IMR-90 (cell line): Measurements from ENCODE around the gene SLC29A3. TPM values are rescaled to one million over a fixed set of nuclear protein-coding genes. Genes with fewer than 3 reads are reported as not detected.

ENCODE experiments used
- ATAC-seq: fragments of 200-7000 bp; cut with Tn5 transposase; 2 replicates; pipeline ENCODE4 v1.9.1; 2020; ENCODE audit warnings: low read depth, mild to moderate bottlenecking, moderate library complexity
- BruUV-seq: library from RNA; stranded (reverse); fragments of 400-500 nt; replicated peaks from 2 replicates; lab custom pipeline; 2021; lab: Mats Ljungman, UMichigan
- CTCF ChIA-PET: fragments of 300-600 bp; formaldehyde crosslinking; extraction: SDS; loops from one replicate; lab custom pipeline; 2021; ENCODE audit warnings: antibody characterized with exemption; lab: Yijun Ruan, JAX
- POLR2A ChIA-PET: fragments of 300-600 bp; sonication (Branson Sonifier 250); formaldehyde crosslinking; loops from one replicate; lab custom pipeline; 2022; ENCODE audit warnings: antibody characterized with exemption; ENCODE audit not compliant: unreplicated experiment; lab: Charles Lee
- DNase-seq: peaks from one replicate; pipeline ENCODE4 v3.0.0; 2013
- H2AFZ ChIP-seq: replicated peaks from 2 replicates; pipeline ENCODE3; 2013; ENCODE audit warnings: low read length, mild to moderate bottlenecking; ENCODE audit not compliant: poor library complexity
- H2AK5ac ChIP-seq: 2 replicates; pipeline ENCODE4 v1.6.1; 2013; ENCODE audit warnings: low read depth, low read length, inconsistent platforms
- H2AK9ac ChIP-seq: replicated peaks from 2 replicates; pipeline ENCODE3; 2013; ENCODE audit warnings: mild to moderate bottlenecking, low read depth, low read length, moderate library complexity; ENCODE audit not compliant: poor library complexity
- H2BK120ac ChIP-seq: 2 replicates; pipeline ENCODE4 v1.6.1; 2013; ENCODE audit warnings: low read depth, low read length, inconsistent platforms
- H2BK15ac ChIP-seq: 3 replicates; pipeline ENCODE4 v1.6.1; 2013; ENCODE audit warnings: low read depth, low read length, inconsistent platforms
- H2BK20ac ChIP-seq: 2 replicates; pipeline ENCODE4 v1.6.1; 2013; ENCODE audit warnings: low read depth, mild to moderate bottlenecking, inconsistent platforms, low read length, moderate library complexity
- H2BK5ac ChIP-seq: 2 replicates; pipeline ENCODE4 v1.6.1; 2013; ENCODE audit warnings: mild to moderate bottlenecking, low read depth, low read length, inconsistent platforms; ENCODE audit not compliant: poor library complexity, severe bottlenecking
- H3K14ac ChIP-seq: replicated peaks from 2 replicates; pipeline ENCODE4 v1.6.1; 2013; ENCODE audit warnings: low read depth, low read length, inconsistent platforms
- H3K18ac ChIP-seq: 2 replicates; pipeline ENCODE4 v1.6.1; 2013; ENCODE audit warnings: low read depth, low read length, control low read depth
- H3K23ac ChIP-seq: 2 replicates; pipeline ENCODE4 v1.6.1; 2013; ENCODE audit warnings: low read depth, low read length, inconsistent platforms
- H3K27ac ChIP-seq: 2 replicates; pipeline ENCODE4 v1.5.1; 2013; ENCODE audit warnings: mild to moderate bottlenecking, control low read depth, low read length; ENCODE audit not compliant: insufficient read depth
- H3K27me3 ChIP-seq: 2 replicates; pipeline ENCODE4 v1.6.1; 2013; ENCODE audit warnings: low read length; ENCODE audit not compliant: control insufficient read depth, insufficient read depth
- H3K36me3 ChIP-seq: 2 replicates; pipeline ENCODE4 v1.6.1; 2013; ENCODE audit warnings: low read length, mixed read lengths; ENCODE audit not compliant: control insufficient read depth, insufficient read depth
- H3K4ac ChIP-seq: 2 replicates; pipeline ENCODE4 v1.6.1; 2013; ENCODE audit warnings: low read depth, low read length, inconsistent platforms
- H3K4me1 ChIP-seq: 2 replicates; pipeline ENCODE4 v1.6.1; 2013; ENCODE audit warnings: low read length, mixed read lengths; ENCODE audit not compliant: control insufficient read depth, insufficient read depth
- H3K4me2 ChIP-seq: 2 replicates; pipeline ENCODE4 v1.6.1; 2013; ENCODE audit warnings: low read depth, mild to moderate bottlenecking, control low read depth, low read length, moderate library complexity
- H3K4me3 ChIP-seq: 2 replicates; pipeline ENCODE4 v1.5.1; 2013; ENCODE audit warnings: low read depth, mild to moderate bottlenecking, control low read depth, low read length, moderate library complexity; ENCODE audit not compliant: insufficient read depth
- H3K56ac ChIP-seq: 2 replicates; pipeline ENCODE4 v1.6.1; 2013; ENCODE audit warnings: low read length, inconsistent platforms; ENCODE audit not compliant: insufficient read depth; ENCODE audit errors: extremely low read depth
- H3K79me1 ChIP-seq, 2 experiments: 2 replicates each; pipeline ENCODE4 v1.6.1; 2013; ENCODE audit warnings: low read length in 2 of 2, inconsistent platforms in 1 of 2, low read depth in 1 of 2
- H3K9ac ChIP-seq: 2 replicates; pipeline ENCODE4 v1.6.1; 2013; ENCODE audit warnings: low read depth, low read length, control low read depth
- H3K9me1 ChIP-seq: 2 replicates; pipeline ENCODE4 v1.6.1; 2013; ENCODE audit warnings: low read length, inconsistent platforms; ENCODE audit not compliant: insufficient read depth
- H3K9me3 ChIP-seq: 2 replicates; pipeline ENCODE4 v1.6.1; 2013; ENCODE audit warnings: low read length; ENCODE audit not compliant: control insufficient read depth, insufficient read depth
- H4K20me1 ChIP-seq: 2 replicates; pipeline ENCODE4 v1.6.1; 2013; ENCODE audit warnings: low read length, inconsistent platforms; ENCODE audit not compliant: insufficient read depth
- H4K5ac ChIP-seq: 2 replicates; pipeline ENCODE4 v1.6.1; 2013; ENCODE audit warnings: mild to moderate bottlenecking, low read depth, low read length, control low read depth
- H4K8ac ChIP-seq, 2 experiments: 2 replicates each; pipeline ENCODE4 v1.6.1; 2013; ENCODE audit warnings: low read depth in 2 of 2, low read length in 2 of 2, control low read depth in 1 of 2, inconsistent platforms in 1 of 2
- H4K91ac ChIP-seq: 2 replicates; pipeline ENCODE4 v1.6.1; 2013; ENCODE audit warnings: low read depth, low read length, inconsistent platforms; ENCODE audit not compliant: insufficient read depth
- BHLHE40 ChIP-seq: fragments of 150-350 bp; IDR thresholded peaks from 2 replicates; pipeline ENCODE4 v1.6.1; 2016; ENCODE audit warnings: mild to moderate bottlenecking, low read depth, low read length
- CEBPB ChIP-seq: IDR thresholded peaks from 2 replicates; pipeline ENCODE4 v1.6.1; 2012; ENCODE audit warnings: low read depth, low read length, improper control_type of control experiment
- CHD1 ChIP-seq: IDR thresholded peaks from 2 replicates; pipeline ENCODE4 v1.6.1; 2012; ENCODE audit warnings: low read depth, low read length, improper control_type of control experiment
- CTCF ChIP-seq: conservative IDR thresholded peaks from 2 replicates; pipeline ENCODE4 v1.5.1; 2012; ENCODE audit warnings: mild to moderate bottlenecking, low read depth, low read length, improper control_type of control experiment
- FOS ChIP-seq: fragments of 150-350 bp; IDR thresholded peaks from 2 replicates; pipeline ENCODE4 v1.6.1; 2016; ENCODE audit warnings: low read depth, low read length
- MAFK ChIP-seq: IDR thresholded peaks from 2 replicates; pipeline ENCODE4 v1.6.1; 2012; ENCODE audit warnings: low read depth, low read length, improper control_type of control experiment
- MAZ ChIP-seq: IDR thresholded peaks from 2 replicates; pipeline ENCODE4 v1.6.1; 2012; ENCODE audit warnings: low read depth, mild to moderate bottlenecking, low read length, improper control_type of control experiment, moderate library complexity, borderline replicate concordance
- MXI1 ChIP-seq: IDR thresholded peaks from 2 replicates; pipeline ENCODE4 v1.6.1; 2012; ENCODE audit warnings: low read depth, mild to moderate bottlenecking, low read length, moderate library complexity, borderline replicate concordance
- NFE2L2 ChIP-seq: fragments of 150-350 bp; IDR thresholded peaks from 2 replicates; pipeline ENCODE4 v1.6.1; 2016; ENCODE audit warnings: low read depth, mild to moderate bottlenecking, low read length
- POLR2A ChIP-seq: IDR thresholded peaks from 2 replicates; pipeline ENCODE4 v1.6.1; 2012; ENCODE audit warnings: mild to moderate bottlenecking, low read depth, low read length
- RAD21 ChIP-seq: IDR thresholded peaks from 2 replicates; pipeline ENCODE4 v1.6.1; 2012; ENCODE audit warnings: low read length, improper control_type of control experiment
- RCOR1 ChIP-seq: IDR thresholded peaks from 2 replicates; pipeline ENCODE4 v1.6.1; 2012; ENCODE audit warnings: mild to moderate bottlenecking, low read length, improper control_type of control experiment; ENCODE audit not compliant: insufficient replicate concordance
- RFX5 ChIP-seq: IDR thresholded peaks from 2 replicates; pipeline ENCODE4 v1.8.0; 2012; ENCODE audit warnings: low read depth, mild to moderate bottlenecking, low read length, moderate library complexity
- SMC3 ChIP-seq: fragments of 150-350 bp; IDR thresholded peaks from 2 replicates; pipeline ENCODE4 v1.6.1; 2016; ENCODE audit warnings: low read depth, mild to moderate bottlenecking, antibody characterized with exemption, low read length, moderate library complexity
- USF2 ChIP-seq: fragments of 150-350 bp; IDR thresholded peaks from 2 replicates; pipeline ENCODE4 v1.6.1; 2017; ENCODE audit warnings: mild to moderate bottlenecking, antibody characterized with exemption, low read length, low read depth
- WGBS, 2 experiments: methylation state at CpG; one replicate each; pipeline versions ENCODE4 v1.1.5 to v1.1.7; 2013; ENCODE audit warnings: missing lambda C conversion rate in 2 of 2; ENCODE audit not compliant: insufficient read length in 1 of 2; ENCODE audit errors: extremely low coverage in 2 of 2; 5-methylcytosine and 5-hydroxymethylcytosine counted together
- dilution Hi-C: fragments of 300-500 bp; cut with HindIII; formaldehyde crosslinking; loops from one replicate; pipeline ENCODE4 v1.14.3; 2018; ENCODE audit warnings: low sequenced_read_pairs; ENCODE audit not compliant: unreplicated experiment
- in situ Hi-C: fragments of 300-500 bp; cut with MboI; formaldehyde crosslinking; loops from 3 replicates; pipeline ENCODE4 v1.14.3; 2019; ENCODE audit warnings: low sequenced_read_pairs, inconsistent platforms, mixed read lengths
- intact Hi-C: fragments of 100-400 bp; cut with micrococcal nuclease; formaldehyde crosslinking; loops from 2 replicates; pipeline ENCODE4 v1.10.0; 2022
- polyA plus RNA-seq, 3 experiments: library from polyadenylated mRNA; depleted of rRNA; stranded (reverse); fragments of >200 nt; gene quantifications; 2 replicates each; pipeline ENCODE4 v1.2.3, GENCODE V29; 2012; ENCODE audit warnings: low replicate concordance in 1 of 3
- total RNA-seq: library from RNA; depleted of rRNA; stranded (reverse); fragments of >200 nt; gene quantifications from 2 replicates; pipeline ENCODE4 v1.2.3, GENCODE V29; 2012
- TF ChIP-seq, protein P1 (sequence below): fragments of 150-350 bp; IDR thresholded peaks from 2 replicates; pipeline ENCODE4 v1.6.1; 2016; ENCODE audit warnings: low read depth, mild to moderate bottlenecking, low read length, moderate library complexity, borderline replicate concordance

The SLC29A3 gene
- total and polyA plus RNA-seq, 2 of the 4 experiments (the other 2 are of a cell fraction): 0.72 to 3.0 TPM

- no peaks in the 10 kb centered on the region for H3K79me1 ChIP-seq
- in situ Hi-C loops (no loop called here), intact Hi-C loops (no loop called here), dilution Hi-C loops (no loop called here)
- H2BK20ac ChIP-seq: no peak overlapping the region
- H2BK5ac ChIP-seq: no peak overlapping the region
- no peak overlapping the region for H3K4ac ChIP-seq
- H3K56ac ChIP-seq: no peak overlapping the region
- ChIA-PET CTCF (interaction anchor here (0.5 kb wide), 1 partner anchor 84 kb away, joined by 6 read pairs; no protein-coding TSS in a partner anchor), POLR2A (no interaction called here)
- no peak overlapping the region for H3K4me2 ChIP-seq
- no peaks in the 10 kb centered on the region for H3K27me3 ChIP-seq
- no peak overlapping the region for H2AFZ ChIP-seq
- H4K91ac ChIP-seq: no peak overlapping the region
- no peaks in the 10 kb centered on the region for H3K9me3 ChIP-seq
- no peak overlapping the region for H2BK120ac ChIP-seq
- no peak overlapping the region for H3K4me3 ChIP-seq
- BruUV-seq: no TSS peak
- H4K5ac ChIP-seq: no peak overlapping the region
- no peak overlapping the region for H3K23ac ChIP-seq
- TF ChIP-seq RFX5: no peak
- TF ChIP-seq FOS: no peak
- no peak for TF ChIP-seq CEBPB
- TF ChIP-seq CHD1: no peak
- TF ChIP-seq, protein P1, sequence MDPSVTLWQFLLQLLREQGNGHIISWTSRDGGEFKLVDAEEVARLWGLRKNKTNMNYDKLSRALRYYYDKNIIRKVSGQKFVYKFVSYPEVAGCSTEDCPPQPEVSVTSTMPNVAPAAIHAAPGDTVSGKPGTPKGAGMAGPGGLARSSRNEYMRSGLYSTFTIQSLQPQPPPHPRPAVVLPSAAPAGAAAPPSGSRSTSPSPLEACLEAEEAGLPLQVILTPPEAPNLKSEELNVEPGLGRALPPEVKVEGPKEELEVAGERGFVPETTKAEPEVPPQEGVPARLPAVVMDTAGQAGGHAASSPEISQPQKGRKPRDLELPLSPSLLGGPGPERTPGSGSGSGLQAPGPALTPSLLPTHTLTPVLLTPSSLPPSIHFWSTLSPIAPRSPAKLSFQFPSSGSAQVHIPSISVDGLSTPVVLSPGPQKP: no peak
- no peak for TF ChIP-seq RAD21
- TF ChIP-seq NFE2L2: no peak
- TF ChIP-seq MXI1: no peak
- no peak for TF ChIP-seq MAFK
- no peak for TF ChIP-seq SMC3
- no peak for TF ChIP-seq USF2
- TF ChIP-seq BHLHE40: no peak
- TF ChIP-seq RCOR1: no peak
- TF ChIP-seq MAZ: no peak
- TF ChIP-seq POLR2A: no peak
- no peak for TF ChIP-seq CTCF
- H2BK15ac ChIP-seq: no peak overlapping the region
- H3K9me1 ChIP-seq: no peaks in the 10 kb centered on the region
- H3K4me1 ChIP-seq: peaks cover 9% of the 10 kb centered on the region; the same call in 1 of the 2 replicates
- peaks cover 6% of the 10 kb centered on the region; the same call in 1 of the 2 replicates for H3K36me3 ChIP-seq
- no peak overlapping the region for H3K18ac ChIP-seq
- no peak overlapping the region for H3K14ac ChIP-seq
- H4K20me1 ChIP-seq: no peaks in the 10 kb centered on the region
- H2AK5ac ChIP-seq: no peak overlapping the region
- no peak for ATAC-seq
- WGBS, 2 experiments: no CpG with 5 or more reads among the region's 6 CpGs
- no peak overlapping the region for H4K8ac ChIP-seq
- H2AK9ac ChIP-seq: no peak overlapping the region
- no peak overlapping the region for H3K9ac ChIP-seq
- no peak for DNase-seq
- H3K27ac ChIP-seq: no peak overlapping the region
Measured at GRCh38 chr10:71283410-71283809, 35.6 kb upstream of the SLC29A3 start.
